Testis (tissue), 5 donors: ENCODE measurements around the gene MRPL10. TPM values are rescaled to one million over a fixed set of nuclear protein-coding genes. Genes with fewer than 3 reads are reported as not detected.

Experiments used
- DNase-seq: peaks from one replicate; pipeline ENCODE4 v3.0.0-alpha.2; 2019
- H3K27ac ChIP-seq, 2 donors: fragments of 200-600 bp; sonication (generic); one replicate each; pipeline ENCODE4 v1.5.1; 2019
- H3K27me3 ChIP-seq: fragments of 200-600 bp; sonication (generic); one replicate; pipeline ENCODE4 v1.5.1; 2019
- H3K36me3 ChIP-seq: fragments of 200-600 bp; sonication (generic); one replicate; pipeline ENCODE4 v1.5.1; 2017; ENCODE audit warnings: low read depth; ENCODE audit errors: missing control alignments
- H3K4me1 ChIP-seq: fragments of 200-600 bp; sonication (generic); one replicate; pipeline ENCODE4 v1.5.1; 2019
- H3K4me3 ChIP-seq, 2 donors: fragments of 200-600 bp; sonication (generic); one replicate each; pipeline ENCODE4 v1.5.1; 2017 to 2019
- H3K9me3 ChIP-seq: fragments of 200-600 bp; sonication (generic); one replicate; pipeline ENCODE4 v1.5.1; 2017
- CTCF ChIP-seq, 3 experiments: fragments of 450-650 bp in 2 of 3; fragments of 200-600 bp in 1 of 3; sonication (generic) in 1 of 3; IDR thresholded peaks; one replicate each; pipeline ENCODE4 v1.5.1; 2016 to 2019; ENCODE audit warnings: antibody characterized with exemption in 3 of 3, mild to moderate bottlenecking in 2 of 3, moderate library complexity in 1 of 3
- POLR2A ChIP-seq: fragments of 450-650 bp; IDR thresholded peaks from one replicate; pipeline ENCODE4 v1.6.1; 2017; ENCODE audit warnings: antibody characterized with exemption, mild to moderate bottlenecking, moderate library complexity
- WGBS, 2 donors: methylation state at CpG; one replicate each; pipeline ENCODE4 v1.1.5; 2018; 5-methylcytosine and 5-hydroxymethylcytosine counted together
- intact Hi-C: fragments of 100-400 bp; cut with DNase I; formaldehyde crosslinking; loops from one replicate; pipeline ENCODE4 v1.15.1; 2023; ENCODE audit warnings: low total_unique reads
- long read RNA-seq, 2 donors: transcript quantifications; one replicate each; lab custom pipeline, GENCODE V29; 2026
- polyA plus RNA-seq: library from polyadenylated mRNA; stranded (reverse); fragments of 350-450 nt; fragmentation: Illumina TruSeq; extraction: RNeasy Lipid Tissue Mini Kit (QIAGEN cat#74804); gene quantifications from one replicate; pipeline ENCODE4 v1.2.3, GENCODE V29; 2014; ENCODE audit warnings: low read depth, low replicate concordance; ENCODE audit not compliant: insufficient read depth
- total RNA-seq, 2 donors: library from RNA; depleted of rRNA; stranded (reverse); fragments of >200 nt; gene quantifications; one replicate each; pipeline ENCODE4 v1.2.3, GENCODE V29; 2016

Gene MRPL10
- total RNA-seq, result 10 to 100 TPM; 47.1 to 47.4 TPM
- polyA plus RNA-seq, result 51.5 TPM
- long read RNA-seq, donor 1, transcript MRPL10-202 (5 exons, 1,725 nt), result major isoform, 18 of 25 reads
- long read RNA-seq, donor 1, partial matches to known transcripts, result 5 of 25 reads
- long read RNA-seq, donor 1, other reads (novel, unspliced or antisense), result 0 of 25 reads
- long read RNA-seq, donor 2, transcript MRPL10-202 (5 exons, 1,725 nt), result major isoform, 20 of 20 reads
- long read RNA-seq, donor 2, partial matches to known transcripts, result 0 of 20 reads
- long read RNA-seq, donor 2, other reads (novel, unspliced or antisense), result 0 of 20 reads

- WGBS, 2 donors, result 0% methylated on average over 42 of the region's 42 CpGs
- Histone ChIP-seq H3K27me3 (no peaks in the 10 kb centered on the region), H3K4me1 (peaks cover 13% of the 10 kb centered on the region), H3K27ac (peak within 1 kb of the TSS; percentile 14 to 54), H3K4me3 (peak within 1 kb of the TSS; percentile 67 to 78), H3K36me3 (no peaks in the 10 kb centered on the region), H3K9me3 (no peaks in the 10 kb centered on the region)
- TF ChIP-seq POLR2A (no peak), CTCF (IDR thresholded peaks at IDR 0.05) (peak in 1 of 3 experiments; percentile 9)
- DNase-seq, result peak; percentile 96
- intact Hi-C loops, result no loop called here
These were observed at the start of gene MRPL10, which contains the start of gene LRRC46 for GRCh38 chr17:47831003-47831933. Gene MRPL10, minus strand, starts transcription at chr17:47831541. Its CDS starts 30 bp downstream, at chr17:47831511. Gene LRRC46, plus strand, starts transcription at chr17:47831670. Its CDS starts 320 bp downstream, at chr17:47831990.

GRCh38 chr17:47879776-47880454 lies 48.6 kb upstream of the MRPL10 start:
- no peak for DNase-seq
- intact Hi-C loops, result no loop called here
- Histone ChIP-seq H3K9me3 (no peaks in the 10 kb centered on the region), H3K4me3 (no peak overlapping the region), H3K27ac (no peak overlapping the region), H3K36me3 (no peaks in the 10 kb centered on the region), H3K4me1 (no peaks in the 10 kb centered on the region), H3K27me3 (no peaks in the 10 kb centered on the region)
- TF ChIP-seq POLR2A (no peak), CTCF (IDR thresholded peaks at IDR 0.05) (no peak)
- 81 to 89% methylated on average over 8 of the region's 8 CpGs for WGBS, 2 donors

DNA sequence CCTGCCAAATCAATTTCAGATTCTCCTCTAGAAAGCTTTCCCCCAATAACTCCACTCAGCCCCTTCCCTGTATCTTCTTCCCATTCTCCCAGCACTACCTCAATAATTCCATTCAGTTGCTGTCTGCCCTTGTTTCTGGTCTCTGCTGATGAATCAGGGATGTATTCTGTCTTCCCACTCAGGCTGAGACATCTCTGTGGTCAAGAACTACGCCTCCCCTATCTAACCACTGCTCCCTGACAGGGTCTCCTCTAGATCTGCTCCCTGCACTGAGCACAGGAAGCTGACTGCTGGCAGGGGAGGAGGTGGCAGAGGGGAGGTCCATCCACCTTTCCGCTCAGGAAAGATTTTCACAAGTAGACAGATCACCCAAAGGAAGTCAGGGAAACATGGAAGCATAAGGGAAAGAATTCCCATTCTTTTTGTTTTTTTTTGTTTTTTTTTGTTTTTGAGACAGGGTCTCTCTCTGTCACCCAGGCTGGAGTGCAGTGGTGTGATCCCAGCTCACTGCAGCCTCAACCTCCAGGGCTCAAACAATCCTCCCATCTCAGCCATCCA lies 47.8 kb upstream of the MRPL10 start:
- no peak for DNase-seq
- Histone ChIP-seq H3K4me3 (no peak overlapping the region), H3K9me3 (no peaks in the 10 kb centered on the region), H3K4me1 (no peaks in the 10 kb centered on the region), H3K27me3 (no peaks in the 10 kb centered on the region), H3K27ac (no peak overlapping the region), H3K36me3 (no peaks in the 10 kb centered on the region)
- 88 to 89% methylated on average over 2 of the region's 2 CpGs for WGBS, 2 donors
- intact Hi-C loops, result no loop called here
- TF ChIP-seq POLR2A (no peak), CTCF (IDR thresholded peaks at IDR 0.05) (no peak)

DNA sequence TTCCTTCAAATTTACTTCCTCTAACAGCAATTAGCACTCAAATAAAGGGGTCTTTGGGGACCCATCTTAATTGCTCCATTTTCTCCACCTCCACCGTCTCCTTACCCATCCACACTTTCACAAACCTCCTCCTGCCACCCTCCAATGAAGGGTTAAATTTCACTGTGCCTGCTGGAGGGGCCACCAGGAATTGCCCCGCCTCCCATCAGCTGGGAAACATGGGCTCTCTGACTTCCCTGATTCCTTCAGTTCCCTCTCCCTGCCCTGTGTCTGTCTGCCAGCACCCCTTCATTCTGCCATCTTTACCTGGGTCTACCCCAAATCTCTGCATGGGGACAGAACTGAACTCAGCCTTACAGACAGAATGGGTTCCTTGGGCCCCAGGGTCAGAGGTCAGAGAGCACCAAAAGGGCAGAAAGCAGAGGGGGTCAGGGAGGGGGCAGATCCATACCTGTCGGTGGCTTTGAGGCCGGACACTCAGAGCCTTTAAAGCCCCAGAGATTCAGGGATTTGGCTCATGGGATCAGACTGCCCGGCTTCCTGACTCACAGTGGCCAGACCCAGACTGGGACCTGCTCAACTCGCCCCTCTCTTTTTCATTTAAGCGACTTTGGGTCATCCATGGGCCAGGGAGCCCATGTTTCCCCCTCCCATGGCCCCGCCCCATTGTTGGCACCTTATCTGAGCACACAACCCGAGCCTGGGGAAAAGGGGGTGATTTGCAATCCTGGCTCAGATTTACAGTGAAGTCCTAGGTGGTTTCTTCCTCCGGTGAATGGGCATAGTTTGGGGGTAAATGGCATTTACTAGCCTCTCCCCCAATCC lies 47.1 kb upstream of the MRPL10 start:
- no peaks in the 10 kb centered on the region for H3K27me3 ChIP-seq
- H3K9me3 ChIP-seq, result no peaks in the 10 kb centered on the region
- H3K4me1 ChIP-seq, result no peaks in the 10 kb centered on the region
- intact Hi-C loops, result no loop called here
- no peak overlapping the region for H3K4me3 ChIP-seq
- WGBS, 2 donors, result 79 to 82% methylated on average over 10 of the region's 10 CpGs
- H3K36me3 ChIP-seq, result no peaks in the 10 kb centered on the region
- DNase-seq, result no peak
- no peak overlapping the region for H3K27ac ChIP-seq
- no peak for TF ChIP-seq CTCF (IDR thresholded peaks at IDR 0.05)
- TF ChIP-seq POLR2A, result no peak
